WTC11 (cell line): Measurements from ENCODE around the gene U2AF1L4.

Source experiments
- ZNF423 ChIP-seq: fragments of 250-450 bp; sonication (Bioruptor Pico); IDR thresholded peaks from 2 replicates; pipeline ENCODE4 v2.1.2; 2022; ENCODE audit warnings: mild to moderate bottlenecking, moderate library complexity
- TF ChIP-seq, protein P1 (sequence below): fragments of 200-600 bp; IDR thresholded peaks from 2 replicates; pipeline ENCODE4 v1.8.0; 2022; ENCODE audit warnings: antibody characterized with exemption
- TF ChIP-seq, protein P2 (sequence below): sonication (generic); formaldehyde crosslinking; IDR thresholded peaks from 2 replicates; pipeline ENCODE4 v1.8.1; 2023; ENCODE audit warnings: mild to moderate bottlenecking, moderate library complexity, missing genetic modification reagents
- TF ChIP-seq, protein P3 (sequence below): sonication (generic); formaldehyde crosslinking; IDR thresholded peaks from 2 replicates; pipeline ENCODE4 v1.8.0; 2022; ENCODE audit warnings: mild to moderate bottlenecking, missing genetic modification reagents

DNA sequence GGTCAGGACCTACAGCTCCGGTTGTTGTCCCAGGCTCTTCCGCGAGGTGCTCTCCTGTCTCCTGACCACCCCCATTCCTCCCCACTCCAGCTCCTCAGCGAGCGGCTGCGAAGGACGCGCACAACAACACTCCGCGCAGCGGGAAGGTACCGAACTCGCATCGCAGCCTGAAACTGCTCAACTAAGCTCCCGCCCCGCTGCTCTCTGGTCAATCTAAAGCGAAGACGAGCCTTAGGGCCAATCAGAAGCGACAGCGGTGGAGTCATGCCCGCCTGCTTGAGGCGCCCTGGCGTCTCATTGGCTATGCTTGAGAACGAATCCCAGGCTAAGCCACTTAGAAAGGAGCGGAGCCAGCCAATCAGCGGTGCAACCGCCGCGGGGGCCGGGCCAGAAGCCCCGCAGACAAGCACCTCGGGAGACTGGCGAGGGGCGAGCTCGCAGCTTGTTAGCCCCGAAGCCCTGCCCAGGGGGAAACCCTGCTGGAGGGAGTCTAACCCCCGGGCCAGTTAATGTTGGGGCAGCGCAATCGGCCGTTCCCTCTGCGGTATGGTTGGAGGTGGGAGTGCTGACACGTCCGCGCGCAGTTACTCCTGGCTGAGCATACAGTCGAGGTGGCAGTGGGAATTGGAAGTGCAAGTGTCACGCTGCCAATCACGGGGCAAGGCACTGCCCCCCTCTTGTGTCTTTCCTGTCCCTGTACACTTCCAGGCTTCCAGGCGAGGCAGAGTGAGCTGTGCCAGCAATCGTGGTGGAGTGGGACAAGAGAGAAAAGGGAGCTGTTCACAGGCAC, 42.8 kb downstream of the U2AF1L4 start:
- TF ChIP-seq, protein P1, sequence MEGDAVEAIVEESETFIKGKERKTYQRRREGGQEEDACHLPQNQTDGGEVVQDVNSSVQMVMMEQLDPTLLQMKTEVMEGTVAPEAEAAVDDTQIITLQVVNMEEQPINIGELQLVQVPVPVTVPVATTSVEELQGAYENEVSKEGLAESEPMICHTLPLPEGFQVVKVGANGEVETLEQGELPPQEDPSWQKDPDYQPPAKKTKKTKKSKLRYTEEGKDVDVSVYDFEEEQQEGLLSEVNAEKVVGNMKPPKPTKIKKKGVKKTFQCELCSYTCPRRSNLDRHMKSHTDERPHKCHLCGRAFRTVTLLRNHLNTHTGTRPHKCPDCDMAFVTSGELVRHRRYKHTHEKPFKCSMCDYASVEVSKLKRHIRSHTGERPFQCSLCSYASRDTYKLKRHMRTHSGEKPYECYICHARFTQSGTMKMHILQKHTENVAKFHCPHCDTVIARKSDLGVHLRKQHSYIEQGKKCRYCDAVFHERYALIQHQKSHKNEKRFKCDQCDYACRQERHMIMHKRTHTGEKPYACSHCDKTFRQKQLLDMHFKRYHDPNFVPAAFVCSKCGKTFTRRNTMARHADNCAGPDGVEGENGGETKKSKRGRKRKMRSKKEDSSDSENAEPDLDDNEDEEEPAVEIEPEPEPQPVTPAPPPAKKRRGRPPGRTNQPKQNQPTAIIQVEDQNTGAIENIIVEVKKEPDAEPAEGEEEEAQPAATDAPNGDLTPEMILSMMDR, result no peak
- TF ChIP-seq, protein P2, sequence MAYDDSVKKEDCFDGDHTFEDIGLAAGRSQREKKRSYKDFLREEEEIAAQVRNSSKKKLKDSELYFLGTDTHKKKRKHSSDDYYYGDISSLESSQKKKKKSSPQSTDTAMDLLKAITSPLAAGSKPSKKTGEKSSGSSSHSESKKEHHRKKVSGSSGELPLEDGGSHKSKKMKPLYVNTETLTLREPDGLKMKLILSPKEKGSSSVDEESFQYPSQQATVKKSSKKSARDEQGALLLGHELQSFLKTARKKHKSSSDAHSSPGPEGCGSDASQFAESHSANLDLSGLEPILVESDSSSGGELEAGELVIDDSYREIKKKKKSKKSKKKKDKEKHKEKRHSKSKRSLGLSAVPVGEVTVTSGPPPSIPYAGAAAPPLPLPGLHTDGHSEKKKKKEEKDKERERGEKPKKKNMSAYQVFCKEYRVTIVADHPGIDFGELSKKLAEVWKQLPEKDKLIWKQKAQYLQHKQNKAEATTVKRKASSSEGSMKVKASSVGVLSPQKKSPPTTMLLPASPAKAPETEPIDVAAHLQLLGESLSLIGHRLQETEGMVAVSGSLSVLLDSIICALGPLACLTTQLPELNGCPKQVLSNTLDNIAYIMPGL (CRISPR knock-in tag), result no peak
- 0 out of 2 replicates have a peak, but pooled peaks have one; percentile 10 for TF ChIP-seq ZNF423 (CRISPR knock-in tag)
- TF ChIP-seq, protein P3, sequence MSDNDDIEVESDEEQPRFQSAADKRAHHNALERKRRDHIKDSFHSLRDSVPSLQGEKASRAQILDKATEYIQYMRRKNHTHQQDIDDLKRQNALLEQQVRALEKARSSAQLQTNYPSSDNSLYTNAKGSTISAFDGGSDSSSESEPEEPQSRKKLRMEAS (CRISPR knock-in tag), result peak; percentile 46
